RWPE1 (cell line): ENCODE measurements around the gene RNF166.

Source experiments
- CTCF ChIA-PET: fragments of 350-600 bp; sonication (Branson Sonifier 250); formaldehyde crosslinking; extraction: SDS; loops from one replicate; lab custom pipeline; 2021; lab: Yijun Ruan, JAX
- POLR2A ChIA-PET: fragments of 400-600 bp; formaldehyde crosslinking; extraction: SDS; loops from one replicate; lab custom pipeline; 2020; ENCODE audit warnings: antibody characterized with exemption; ENCODE audit not compliant: low non-redundant PET; lab: Yijun Ruan, JAX
- DNase-seq: peaks from one replicate; pipeline ENCODE4 v3.0.0; 2012; ENCODE audit warnings: low spot score
- H3K27ac ChIP-seq: fragments of 450-650 bp; 2 replicates; pipeline ENCODE4 v1.5.1; 2017
- CTCF ChIP-seq: fragments of 450-650 bp; conservative IDR thresholded peaks from 2 replicates; pipeline ENCODE4 v1.5.1; 2017; ENCODE audit warnings: low read depth, mild to moderate bottlenecking

RNF166 gene

GRCh38 chr16:88681084-88681680 lies 25.0 kb downstream of the RNF166 start:
- H3K27ac ChIP-seq, result no peak overlapping the region
- DNase-seq, result no peak
- POLR2A ChIA-PET, result no interaction called here
- no peak for TF ChIP-seq CTCF
- CTCF ChIA-PET, result interaction anchor here (0.8 to 1.5 kb wide), 3 partner anchors 9 to 74 kb away, joined by 3 to 4 read pairs (median 4); no protein-coding TSS in a partner anchor

- H3K27ac ChIP-seq, result no peak overlapping the region
- POLR2A ChIA-PET, result interaction anchor here (0.6 kb wide), 1 partner anchor 15 kb away, joined by 3 read pairs; no protein-coding TSS in a partner anchor
- CTCF ChIA-PET, result interaction anchor here (0.8 to 1.5 kb wide), 3 partner anchors 9 to 74 kb away, joined by 3 to 4 read pairs (median 4); no protein-coding TSS in a partner anchor
- no peak for DNase-seq
- TF ChIP-seq CTCF, result no peak
Measured at GRCh38 chr16:88680554-88681083, 25.6 kb downstream of the RNF166 start.

- ChIA-PET CTCF (interaction anchor here (0.7 kb wide), 1 partner anchor 235 kb away, joined by 3 read pairs; no protein-coding TSS in a partner anchor), POLR2A (no interaction called here)
- TF ChIP-seq CTCF, result no peak
- no peak for DNase-seq
- no peak overlapping the region for H3K27ac ChIP-seq
Measured at GRCh38 chr16:88678224-88678979, 27.8 kb downstream of the RNF166 start.

- no peak for TF ChIP-seq CTCF
- ChIA-PET CTCF (no interaction called here), POLR2A (no interaction called here)
- no peak for DNase-seq
- H3K27ac ChIP-seq, result no peak overlapping the region
Measured at GRCh38 chr16:88677721-88678120, 28.5 kb downstream of the RNF166 start.

DNA sequence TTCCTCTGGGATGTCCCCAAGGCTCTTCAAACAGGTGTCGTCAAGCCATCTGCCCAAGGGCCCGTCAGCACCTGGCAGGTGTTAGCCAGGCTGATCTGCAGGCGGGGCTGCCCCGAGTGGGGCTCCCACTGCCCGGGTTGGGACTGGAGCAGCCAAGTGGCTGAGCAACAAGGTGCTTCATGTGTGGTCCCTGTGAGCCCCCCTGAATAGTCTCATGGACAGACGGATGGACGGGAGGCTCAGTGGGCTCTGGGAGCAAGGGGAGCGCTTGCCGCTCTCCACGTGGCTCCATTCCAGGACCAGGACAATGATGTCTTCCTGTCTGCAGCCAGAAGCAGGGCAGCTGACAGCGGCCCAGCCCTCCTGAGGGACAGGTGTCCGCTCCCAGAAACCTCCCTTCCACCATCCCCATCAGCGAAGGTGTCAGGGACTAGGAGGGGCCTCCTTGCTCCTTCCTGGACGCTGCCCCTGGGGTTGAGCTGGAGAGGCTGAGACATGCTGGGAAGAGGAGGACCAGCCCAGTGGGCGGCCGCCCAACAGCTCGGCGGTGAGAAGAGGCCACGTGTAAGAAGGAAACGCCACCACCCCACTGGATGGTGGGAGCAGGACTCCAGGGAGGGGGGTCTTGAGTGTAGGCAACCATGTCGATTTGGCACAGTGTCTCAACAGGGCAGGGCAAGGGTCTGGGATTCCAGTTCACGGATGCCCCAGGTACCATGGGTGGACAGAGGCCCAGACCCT lies 29.5 kb downstream of the RNF166 start:
- ChIA-PET POLR2A (no interaction called here), CTCF (interaction anchor here (0.5 kb wide), 1 partner anchor 25 kb away, joined by 4 read pairs; no protein-coding TSS in a partner anchor)
- no peak for DNase-seq
- H3K27ac ChIP-seq, result no peak overlapping the region
- TF ChIP-seq CTCF, result no peak
